ENCODE measurements around the gene SCAMP4.

Gene SCAMP4

DNA sequence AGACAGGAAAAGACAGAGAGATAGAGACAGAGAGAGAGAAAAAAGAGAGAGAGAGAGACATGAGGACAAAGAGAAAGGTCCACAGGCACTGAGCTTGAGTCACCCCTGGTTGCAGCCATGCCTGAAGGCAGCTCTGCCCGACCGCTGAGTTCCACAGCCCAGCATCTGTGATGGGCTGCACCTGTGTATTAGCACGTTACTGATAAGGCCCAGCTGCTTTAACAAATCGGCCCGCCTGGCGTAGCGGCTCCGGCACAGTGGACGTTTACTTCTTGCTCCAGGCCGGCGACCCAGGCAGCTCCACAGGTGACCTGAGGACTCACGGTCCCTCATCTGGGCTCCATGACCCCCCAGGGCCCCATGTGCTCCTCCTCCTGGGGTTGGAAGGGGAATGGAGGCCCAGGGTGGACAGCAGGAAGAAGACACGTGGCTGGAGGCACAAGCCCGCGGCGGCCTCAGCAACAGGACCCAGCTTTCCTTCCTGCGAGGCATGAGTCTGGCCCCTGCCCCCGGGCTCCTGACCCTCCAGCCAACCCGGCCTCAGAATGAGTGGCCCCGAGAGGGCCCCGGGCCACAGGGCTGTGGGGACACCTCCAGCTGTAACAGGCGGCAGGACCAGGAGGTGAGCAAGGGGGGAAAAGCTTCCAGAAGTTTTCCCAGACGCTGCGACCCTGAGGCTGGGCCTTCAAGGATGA, 31.9 kb downstream of the SCAMP4 start:
- no peak overlapping the region for H3K4me3 ChIP-seq (ENCODE audit: severe bottlenecking)
- TF ChIP-seq, protein P1, sequence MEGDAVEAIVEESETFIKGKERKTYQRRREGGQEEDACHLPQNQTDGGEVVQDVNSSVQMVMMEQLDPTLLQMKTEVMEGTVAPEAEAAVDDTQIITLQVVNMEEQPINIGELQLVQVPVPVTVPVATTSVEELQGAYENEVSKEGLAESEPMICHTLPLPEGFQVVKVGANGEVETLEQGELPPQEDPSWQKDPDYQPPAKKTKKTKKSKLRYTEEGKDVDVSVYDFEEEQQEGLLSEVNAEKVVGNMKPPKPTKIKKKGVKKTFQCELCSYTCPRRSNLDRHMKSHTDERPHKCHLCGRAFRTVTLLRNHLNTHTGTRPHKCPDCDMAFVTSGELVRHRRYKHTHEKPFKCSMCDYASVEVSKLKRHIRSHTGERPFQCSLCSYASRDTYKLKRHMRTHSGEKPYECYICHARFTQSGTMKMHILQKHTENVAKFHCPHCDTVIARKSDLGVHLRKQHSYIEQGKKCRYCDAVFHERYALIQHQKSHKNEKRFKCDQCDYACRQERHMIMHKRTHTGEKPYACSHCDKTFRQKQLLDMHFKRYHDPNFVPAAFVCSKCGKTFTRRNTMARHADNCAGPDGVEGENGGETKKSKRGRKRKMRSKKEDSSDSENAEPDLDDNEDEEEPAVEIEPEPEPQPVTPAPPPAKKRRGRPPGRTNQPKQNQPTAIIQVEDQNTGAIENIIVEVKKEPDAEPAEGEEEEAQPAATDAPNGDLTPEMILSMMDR (IDR thresholded peaks at IDR 0.05; ENCODE audit: poor library complexity, severe bottlenecking) = no peak

DNA sequence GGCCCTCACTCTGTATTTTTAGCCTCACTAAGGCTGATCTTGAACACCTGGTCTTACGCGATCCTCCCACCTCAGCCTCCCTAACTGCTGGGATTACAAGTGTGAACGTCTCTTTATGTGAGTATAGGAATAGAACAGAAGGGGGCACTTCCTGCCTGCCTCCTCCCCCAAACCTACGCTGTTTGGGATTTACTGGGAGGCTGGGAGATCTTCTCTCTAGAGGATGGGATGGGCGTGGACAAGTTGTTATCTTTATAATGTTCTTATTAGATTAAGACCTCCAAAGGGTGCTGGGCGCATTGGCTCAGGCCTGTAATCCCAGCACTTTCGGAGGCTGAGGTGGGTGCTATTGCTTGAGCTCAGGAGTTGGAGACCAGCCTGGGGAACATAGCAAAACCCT, 32.9 kb downstream of the SCAMP4 start:
- Histone ChIP-seq H3K4me1 (ENCODE audit: insufficient read depth, poor library complexity, severe bottlenecking) (no peaks in the 10 kb centered on the region), H3K27ac (ENCODE audit: poor library complexity, severe bottlenecking) (no peak overlapping the region), H3K4me3 (ENCODE audit: severe bottlenecking) (no peak overlapping the region), H3K27me3 (ENCODE audit: insufficient read depth, poor library complexity, severe bottlenecking) (no peaks in the 10 kb centered on the region), H3K9me3 (ENCODE audit: severe bottlenecking) (no peaks in the 10 kb centered on the region), H3K36me3 (ENCODE audit: low read depth) (no peaks in the 10 kb centered on the region)
- TF ChIP-seq, protein P1 (IDR thresholded peaks at IDR 0.05; ENCODE audit: poor library complexity, severe bottlenecking) = no peak
- ATAC-seq (ENCODE audit: low read depth) = no peak
- no peak for DNase-seq (ENCODE audit: low spot score)

More for the DNA sequence above, 31.9 kb downstream of the SCAMP4 start:
- no peaks in the 10 kb centered on the region for H3K9me3 ChIP-seq (ENCODE audit: severe bottlenecking)
- no peaks in the 10 kb centered on the region for H3K4me1 ChIP-seq (ENCODE audit: insufficient read depth, poor library complexity, severe bottlenecking)
- no peak for ATAC-seq (ENCODE audit: low read depth)
- H3K36me3 ChIP-seq (ENCODE audit: low read depth) = no peaks in the 10 kb centered on the region
- H3K27me3 ChIP-seq (ENCODE audit: insufficient read depth, poor library complexity, severe bottlenecking) = no peaks in the 10 kb centered on the region
- no peak overlapping the region for H3K27ac ChIP-seq (ENCODE audit: poor library complexity, severe bottlenecking)
- DNase-seq (ENCODE audit: low spot score) = no peak

DNA sequence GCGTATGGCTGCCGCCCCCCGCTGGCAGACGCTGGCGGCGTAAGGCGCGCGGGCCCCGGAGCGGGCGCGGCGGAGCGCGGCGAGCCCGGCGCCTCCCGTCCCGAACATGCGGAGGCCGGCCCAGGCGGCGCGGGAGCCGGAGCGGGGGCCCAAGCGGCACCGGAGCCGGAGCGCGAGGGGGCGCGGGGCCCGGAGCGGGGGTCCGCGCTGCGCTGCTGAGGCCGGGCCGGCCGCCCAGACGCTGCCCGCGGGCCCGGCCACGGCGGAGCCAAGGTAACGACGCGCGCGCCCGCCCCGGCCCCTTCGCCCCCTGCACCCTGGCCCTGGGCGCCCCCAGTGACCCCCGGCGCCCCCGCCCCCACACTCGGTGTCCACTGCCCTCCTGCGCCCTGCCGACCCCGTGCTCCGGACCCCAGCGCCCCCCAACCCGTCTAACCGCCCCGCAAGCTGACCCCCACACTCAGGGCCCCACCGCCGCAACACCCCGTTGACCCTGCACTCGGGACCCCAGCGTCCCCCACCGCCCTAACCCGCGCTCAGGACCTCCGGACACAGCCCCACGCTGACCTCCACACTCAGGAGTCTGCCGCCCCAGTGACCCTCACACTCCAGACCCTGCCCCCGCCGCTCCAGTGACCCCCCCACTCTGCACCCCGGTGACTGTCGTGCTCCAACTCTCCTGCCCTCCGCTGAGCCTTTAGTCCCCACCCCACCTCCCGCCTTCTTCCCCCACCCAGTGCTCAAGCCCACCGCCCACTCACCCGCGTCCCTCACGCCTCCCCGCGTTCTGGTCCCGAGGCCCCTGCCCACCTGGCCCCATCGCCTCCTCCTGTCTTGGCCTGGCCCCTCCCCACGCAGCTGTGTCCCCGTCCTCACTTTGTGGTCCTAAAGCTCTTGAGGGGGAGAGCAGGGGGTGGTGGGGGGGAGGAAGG, 36.2 kb downstream of the SCAMP4 start, which contains the start of gene CSNK1G2:
Gene CSNK1G2 (plus strand): TSS at position 27 of the 932 bp plus-strand sequence. CDS start 28,601 bp downstream, outside the sequence.
- H3K9me3 ChIP-seq (ENCODE audit: severe bottlenecking) = no peaks in the 10 kb centered on the region
- TF ChIP-seq, protein P1 (IDR thresholded peaks at IDR 0.05; ENCODE audit: poor library complexity, severe bottlenecking) = peak; percentile 43
- no peak for DNase-seq (ENCODE audit: low spot score)
- no peaks in the 10 kb centered on the region for H3K4me1 ChIP-seq (ENCODE audit: insufficient read depth, poor library complexity, severe bottlenecking)
- H3K27me3 ChIP-seq (ENCODE audit: insufficient read depth, poor library complexity, severe bottlenecking) = no peaks in the 10 kb centered on the region
- no peaks in the 10 kb centered on the region for H3K36me3 ChIP-seq (ENCODE audit: low read depth)
- H3K4me3 ChIP-seq (ENCODE audit: severe bottlenecking) = peak within 1 kb of the TSS; percentile 52
- ATAC-seq (ENCODE audit: low read depth) = no peak
- peak within 1 kb of the TSS; percentile 93 for H3K27ac ChIP-seq (ENCODE audit: poor library complexity, severe bottlenecking)

DNA sequence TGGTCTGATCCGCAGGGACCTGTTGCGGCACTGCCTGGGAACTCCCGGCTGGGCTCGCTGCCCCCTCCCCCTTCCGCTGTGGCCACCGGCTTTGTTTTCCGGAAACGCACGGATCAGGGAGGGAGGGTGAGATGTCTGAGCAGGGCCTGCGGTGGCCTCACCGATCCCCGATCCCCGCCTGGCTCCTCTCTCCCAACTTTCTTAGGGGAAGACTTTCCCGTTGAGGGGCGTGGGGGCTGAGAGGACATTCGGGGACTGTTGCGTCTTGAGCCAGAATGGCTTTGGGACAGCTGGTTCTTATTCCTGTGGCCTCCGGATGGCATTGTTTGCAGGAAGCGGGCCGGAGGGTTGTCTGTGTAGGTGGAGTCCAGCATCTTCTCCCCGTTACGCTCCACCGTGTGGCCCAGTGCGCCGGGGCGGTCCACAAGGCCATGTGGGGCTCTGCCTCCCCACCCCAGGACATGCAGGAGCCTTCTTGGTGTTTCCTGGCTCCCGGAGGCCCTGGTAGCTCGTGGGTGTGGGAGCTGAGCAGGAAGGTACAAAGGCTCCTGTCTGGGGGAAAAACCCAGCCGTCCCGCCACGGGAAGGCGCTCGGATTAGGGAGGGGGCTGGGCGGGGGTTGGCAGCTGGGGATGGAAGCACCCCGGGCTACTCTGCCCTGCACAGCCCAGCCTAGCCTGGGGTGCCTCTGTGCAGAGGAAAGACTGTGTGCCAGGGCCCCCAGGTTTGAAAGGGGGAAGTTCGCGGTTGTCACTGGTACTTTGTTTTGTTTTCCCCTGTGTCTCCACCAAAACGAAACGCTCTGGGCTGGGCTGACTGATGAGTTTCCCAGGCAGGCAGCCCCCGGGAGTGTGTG, 37.1 kb downstream of the SCAMP4 start:
- DNase-seq (ENCODE audit: low spot score) = no peak
- TF ChIP-seq, protein P1 (IDR thresholded peaks at IDR 0.05; ENCODE audit: poor library complexity, severe bottlenecking) = no peak
- ATAC-seq (ENCODE audit: low read depth) = peak; percentile 56

More for the DNA sequence above, 37.1 kb downstream of the SCAMP4 start:
- Histone ChIP-seq H3K27ac (ENCODE audit: poor library complexity, severe bottlenecking) (peak overlapping the region; percentile 93), H3K4me1 (ENCODE audit: insufficient read depth, poor library complexity, severe bottlenecking) (no peaks in the 10 kb centered on the region), H3K9me3 (ENCODE audit: severe bottlenecking) (no peaks in the 10 kb centered on the region), H3K4me3 (ENCODE audit: severe bottlenecking) (peak overlapping the region; percentile 52), H3K27me3 (ENCODE audit: insufficient read depth, poor library complexity, severe bottlenecking) (no peaks in the 10 kb centered on the region), H3K36me3 (ENCODE audit: low read depth) (no peaks in the 10 kb centered on the region)
